LNCAP (cell line): ENCODE data around the gene NDUFA13.

Experiments
- TF ChIP-seq, protein P1 (sequence below): fragments of 450-650 bp; IDR thresholded peaks from 2 replicates; pipeline ENCODE4 v1.5.1; 2017; ENCODE audit warnings: mild to moderate bottlenecking

The NDUFA13 gene

DNA sequence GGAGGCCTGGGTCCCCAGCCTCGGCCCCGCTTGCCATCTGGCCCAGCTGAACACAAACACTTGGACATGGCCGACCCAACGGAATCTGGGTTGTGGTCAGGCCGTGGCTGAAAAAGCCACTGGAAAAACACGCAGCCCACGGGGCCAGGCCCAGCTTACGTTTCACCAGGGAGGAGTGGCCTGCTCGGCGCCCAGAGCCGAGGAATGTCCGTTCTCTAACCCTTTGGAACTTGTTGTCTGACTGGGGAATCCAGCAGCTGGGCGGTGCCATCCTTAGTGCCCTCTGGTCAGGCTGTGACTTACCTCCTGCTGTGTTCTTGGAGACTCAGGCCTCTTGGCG, 35.8 kb downstream of the NDUFA13 start:
- TF ChIP-seq, protein P1, sequence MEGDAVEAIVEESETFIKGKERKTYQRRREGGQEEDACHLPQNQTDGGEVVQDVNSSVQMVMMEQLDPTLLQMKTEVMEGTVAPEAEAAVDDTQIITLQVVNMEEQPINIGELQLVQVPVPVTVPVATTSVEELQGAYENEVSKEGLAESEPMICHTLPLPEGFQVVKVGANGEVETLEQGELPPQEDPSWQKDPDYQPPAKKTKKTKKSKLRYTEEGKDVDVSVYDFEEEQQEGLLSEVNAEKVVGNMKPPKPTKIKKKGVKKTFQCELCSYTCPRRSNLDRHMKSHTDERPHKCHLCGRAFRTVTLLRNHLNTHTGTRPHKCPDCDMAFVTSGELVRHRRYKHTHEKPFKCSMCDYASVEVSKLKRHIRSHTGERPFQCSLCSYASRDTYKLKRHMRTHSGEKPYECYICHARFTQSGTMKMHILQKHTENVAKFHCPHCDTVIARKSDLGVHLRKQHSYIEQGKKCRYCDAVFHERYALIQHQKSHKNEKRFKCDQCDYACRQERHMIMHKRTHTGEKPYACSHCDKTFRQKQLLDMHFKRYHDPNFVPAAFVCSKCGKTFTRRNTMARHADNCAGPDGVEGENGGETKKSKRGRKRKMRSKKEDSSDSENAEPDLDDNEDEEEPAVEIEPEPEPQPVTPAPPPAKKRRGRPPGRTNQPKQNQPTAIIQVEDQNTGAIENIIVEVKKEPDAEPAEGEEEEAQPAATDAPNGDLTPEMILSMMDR: no peak

DNA sequence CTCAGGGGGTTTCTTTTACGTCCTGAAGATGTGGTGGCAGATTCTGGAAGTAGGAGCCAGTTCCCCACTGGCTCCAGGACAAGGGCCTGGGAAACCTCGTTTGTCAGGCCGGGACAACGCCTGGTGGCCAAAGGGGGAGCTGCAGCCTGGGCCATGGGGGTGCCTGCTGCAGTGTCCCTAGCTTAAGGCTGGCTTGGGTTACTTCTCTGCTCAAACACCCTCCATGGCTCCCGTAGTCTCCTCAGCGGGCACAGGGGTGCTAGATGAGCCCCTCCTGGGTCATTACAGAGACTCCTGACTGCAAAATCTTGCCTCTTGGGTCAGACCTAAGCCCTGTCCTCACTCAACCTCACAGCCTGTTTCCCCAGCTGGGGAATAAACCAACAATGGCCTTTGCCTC, 36.8 kb downstream of the NDUFA13 start:
- TF ChIP-seq, protein P1: peak; percentile 47

DNA sequence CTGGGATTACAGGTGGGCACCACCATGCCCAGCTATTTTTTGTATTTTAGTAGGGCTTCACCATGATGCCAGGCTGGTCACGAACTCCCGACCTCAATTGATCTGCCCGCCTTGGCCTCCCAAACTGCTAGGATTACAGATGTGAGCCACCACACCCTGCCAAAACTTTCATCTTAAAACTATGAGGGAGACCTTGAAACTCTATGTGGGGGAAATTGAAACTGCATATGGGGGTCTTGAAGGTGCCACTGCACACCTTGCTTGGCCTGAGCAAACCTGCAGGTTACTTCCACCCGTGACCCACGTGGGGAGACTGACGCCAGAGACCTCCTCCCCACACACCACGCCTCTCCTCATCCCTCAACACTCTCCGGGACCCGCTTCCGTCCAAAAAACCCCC, 37.6 kb downstream of the NDUFA13 start:
- TF ChIP-seq, protein P1: no peak

DNA sequence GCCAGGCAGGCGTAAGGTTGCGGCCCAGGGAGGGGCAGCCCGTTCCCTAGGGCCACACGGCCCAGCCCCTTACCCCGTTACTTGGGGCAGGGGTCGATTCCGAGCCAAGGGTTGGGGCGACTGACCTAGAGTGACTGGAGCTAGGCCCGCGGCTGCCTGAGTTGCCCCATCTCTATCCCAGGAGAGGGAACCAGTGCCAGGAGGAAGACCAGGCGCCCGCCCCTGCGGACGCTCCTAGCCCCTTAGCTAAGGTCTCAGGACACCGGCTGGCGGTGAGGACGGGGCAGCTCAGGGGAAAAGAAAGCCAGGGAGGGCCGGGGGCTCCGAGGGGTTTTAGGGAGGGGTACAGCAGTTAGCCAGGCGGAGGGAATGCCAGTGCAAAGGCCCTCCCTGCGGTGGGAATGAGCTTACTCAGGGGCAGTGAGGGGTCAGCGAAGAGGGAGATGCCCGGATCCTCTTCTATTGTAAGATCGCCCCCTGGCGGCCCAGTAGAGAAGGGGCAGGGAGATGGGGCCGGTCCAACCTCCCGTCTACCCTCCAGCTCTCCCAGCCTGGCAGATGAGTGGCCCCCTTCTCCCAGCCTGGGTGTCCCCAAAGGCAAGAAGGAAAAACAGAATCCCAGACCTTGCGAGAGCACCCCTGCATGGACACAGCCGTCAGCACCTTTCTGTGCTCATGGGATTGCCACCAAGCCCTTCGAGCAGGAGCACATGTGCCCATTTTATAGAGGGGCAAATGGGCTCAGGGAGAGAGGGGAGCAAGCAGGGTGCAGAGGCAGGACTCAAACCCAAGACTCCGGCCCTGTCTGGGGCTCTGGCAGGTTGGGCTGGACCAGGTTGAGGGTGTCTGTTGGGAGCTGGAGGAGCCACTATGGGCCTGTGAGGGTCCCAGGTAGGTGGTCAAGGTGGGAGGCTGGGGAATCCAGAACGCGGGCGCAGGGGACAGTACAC, 38.3 kb downstream of the NDUFA13 start:
- TF ChIP-seq, protein P1: peak; percentile 86

DNA sequence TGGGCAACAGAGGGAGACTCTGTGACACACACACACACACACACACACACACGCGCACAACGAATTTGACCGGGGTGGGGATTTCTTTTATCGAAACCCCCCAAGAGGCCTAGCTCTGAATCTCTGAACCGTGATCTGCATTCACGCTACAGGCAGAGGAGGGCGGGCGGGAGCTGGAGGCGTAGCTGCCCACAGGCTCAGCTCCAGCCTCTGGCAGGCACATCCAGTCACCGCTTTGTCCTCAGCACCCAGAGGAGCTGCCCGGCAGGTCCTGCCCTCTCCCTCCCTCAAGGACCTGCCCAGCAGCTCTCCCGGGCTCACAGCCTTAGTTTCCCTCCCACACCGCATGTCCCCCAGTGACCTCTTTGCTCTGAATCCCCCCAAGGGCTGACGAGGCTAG, 42.0 kb downstream of the NDUFA13 start:
- TF ChIP-seq, protein P1: no peak

DNA sequence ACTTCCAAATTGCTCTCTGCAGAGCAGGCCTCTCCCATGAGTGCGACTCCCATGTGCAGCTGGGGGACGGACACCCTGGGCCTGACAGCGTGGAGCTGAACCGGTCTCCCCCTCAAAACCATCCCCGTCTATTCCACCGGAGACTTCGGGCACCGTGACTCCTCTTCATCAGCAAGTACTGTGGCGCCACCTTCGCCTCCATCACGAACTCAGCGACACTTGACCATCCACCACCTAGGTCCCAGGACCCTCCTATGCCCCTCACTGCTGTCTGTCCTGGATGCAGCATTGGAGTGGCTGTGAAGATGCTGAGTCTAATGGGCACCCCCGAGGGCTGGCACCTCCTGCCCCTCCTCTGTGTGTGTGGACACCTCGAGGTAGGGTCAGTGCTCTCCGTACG, 42.6 kb downstream of the NDUFA13 start:
- TF ChIP-seq, protein P1: no peak

DNA sequence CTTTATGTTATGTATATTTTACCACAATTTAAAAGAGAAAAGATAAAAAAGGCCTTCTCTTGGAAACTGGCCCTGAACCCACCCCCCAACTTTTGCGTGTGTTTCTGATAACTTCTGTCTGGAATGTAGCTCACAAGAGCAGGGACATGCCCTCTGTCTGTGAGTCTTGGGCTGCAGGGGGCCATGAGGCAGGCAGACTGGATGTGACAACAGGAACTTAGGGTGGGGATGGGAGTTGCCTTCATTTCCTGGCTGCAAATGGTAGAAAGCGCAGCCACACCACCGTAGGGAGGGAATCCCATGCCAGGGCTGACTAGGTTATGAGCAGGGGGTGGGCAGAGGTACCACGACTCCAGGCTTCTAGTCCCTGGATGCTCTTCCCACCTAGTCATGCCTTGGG, 43.9 kb downstream of the NDUFA13 start:
- TF ChIP-seq, protein P1: no peak
